OCI-LY3 (cell line): ENCODE results near the gene KCNQ1.

ENCODE experiments used
- CTCF ChIP-seq: fragments of 200-600, 300-600 bp; sonication (generic); IDR thresholded peaks from 2 replicates; pipeline ENCODE4 v1.5.1; 2014; ENCODE audit warnings: antibody characterized with exemption, low read length, low read depth
- EZH2phosphoT487 ChIP-seq: fragments of 200-600 bp; shearing (Covaris generic); IDR thresholded peaks from 2 replicates; pipeline ENCODE4 v1.6.1; 2018; ENCODE audit warnings: antibody characterized with exemption, mixed run types, low read depth

DNA sequence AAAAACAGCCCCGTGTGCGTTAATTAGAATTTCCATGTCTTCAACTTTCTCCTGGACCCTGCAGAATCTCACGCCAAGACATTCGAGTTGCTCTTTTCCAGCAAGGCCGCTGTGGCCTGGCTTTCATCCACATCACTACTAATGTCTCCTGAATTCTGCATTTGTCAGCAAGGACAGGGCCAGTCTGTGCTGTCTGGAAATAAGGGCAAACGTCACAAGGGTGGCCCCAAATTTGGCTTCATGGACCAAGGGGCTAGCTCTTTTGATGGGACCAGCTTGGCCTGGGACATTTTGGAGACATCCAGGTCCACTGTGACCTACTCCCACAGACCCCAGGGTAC is 221.6 kb downstream of the KCNQ1 start:
- TF ChIP-seq CTCF (no peak), EZH2phosphoT487 (no peak)
